Upper lobe of left lung (tissue), 6 donors: ENCODE results near the gene PLEKHG3. TPM values are rescaled to one million over a fixed set of nuclear protein-coding genes. Genes with fewer than 3 reads are reported as not detected.

ENCODE experiments used
- ATAC-seq, 2 donors: fragments of 200-7000 bp; cut with Tn5 transposase; one replicate each; pipeline ENCODE4 v1.9.1; 2022; ENCODE audit warnings: mild to moderate bottlenecking in 2 of 2, moderate library complexity in 2 of 2; ENCODE audit not compliant: low FRiP score in 2 of 2
- DNase-seq, 2 donors: peaks; one replicate each; pipeline ENCODE4 v3.0.0-alpha.2; 2019 to 2020
- H3K27ac ChIP-seq, 4 donors: fragments of 200-600 bp; sonication (generic); one replicate each; pipeline ENCODE4 v1.5.1; 2016 to 2019
- H3K27me3 ChIP-seq, 4 donors: fragments of 200-600 bp; sonication (generic); one replicate each; pipeline ENCODE4 v1.5.1; 2017 to 2019
- H3K36me3 ChIP-seq, 4 donors: fragments of 200-600 bp; sonication (generic); one replicate each; pipeline ENCODE4 v1.5.1; 2016 to 2019
- H3K4me1 ChIP-seq, 4 donors: fragments of 200-600 bp; sonication (generic); one replicate each; pipeline ENCODE4 v1.5.1; 2018 to 2019
- H3K4me3 ChIP-seq, 4 donors: fragments of 200-600 bp; sonication (generic); one replicate each; pipeline ENCODE4 v1.5.1; 2017 to 2019; ENCODE audit warnings: mild to moderate bottlenecking in 2 of 4, moderate library complexity in 1 of 4
- H3K9me3 ChIP-seq, 4 donors: fragments of 200-600 bp; sonication (generic); one replicate each; pipeline ENCODE4 v1.5.1; 2018 to 2019
- EP300 ChIP-seq, 4 donors: sonication (generic); formaldehyde crosslinking; IDR thresholded peaks; one replicate each; pipeline ENCODE4 v1.5.1; 2017; ENCODE audit warnings: antibody characterized with exemption in 4 of 4, control low read depth in 2 of 4
- POLR2A ChIP-seq, 4 donors: fragments of 450-650 bp; IDR thresholded peaks; one replicate each; pipeline ENCODE4 v1.5.1; 2016 to 2017; ENCODE audit warnings: antibody characterized with exemption in 4 of 4, mild to moderate bottlenecking in 2 of 4
- POLR2AphosphoS5 ChIP-seq, 2 donors: sonication (generic); formaldehyde crosslinking; IDR thresholded peaks; one replicate each; pipeline ENCODE4 v1.5.1; 2017; ENCODE audit warnings: antibody characterized with exemption in 2 of 2
- WGBS, 2 donors: methylation state at CpG; one replicate each; pipeline ENCODE4 v1.1.5; 2017 to 2018; 5-methylcytosine and 5-hydroxymethylcytosine counted together
- total RNA-seq, 6 donors: library from RNA; depleted of rRNA in 4 of 6; stranded (reverse); fragments of >200 nt in 4 of 6; gene quantifications; one replicate each; pipeline versions ENCODE4 v1.1.0 to v1.2.1, GENCODE V29; 2016 to 2021
- TF ChIP-seq, protein P1 (sequence below), 6 experiments: fragments of 450-650 bp in 4 of 6; fragments of 200-600 bp in 2 of 6; sonication (generic) in 2 of 6; IDR thresholded peaks; one replicate each; pipeline ENCODE4 v1.5.1; 2016 to 2019; ENCODE audit warnings: antibody characterized with exemption in 6 of 6
- donor health status: DM: no; HTN: no; CAD: no; lungs with moderate emphysema.
- donor health status: DM: no; HTN: yes; CAD: no; lungs with severe emphysema.

The PLEKHG3 gene
- total RNA-seq, 6 donors from 2014 or later, result 12.8 to 49.2 (median 34.8) TPM

DNA sequence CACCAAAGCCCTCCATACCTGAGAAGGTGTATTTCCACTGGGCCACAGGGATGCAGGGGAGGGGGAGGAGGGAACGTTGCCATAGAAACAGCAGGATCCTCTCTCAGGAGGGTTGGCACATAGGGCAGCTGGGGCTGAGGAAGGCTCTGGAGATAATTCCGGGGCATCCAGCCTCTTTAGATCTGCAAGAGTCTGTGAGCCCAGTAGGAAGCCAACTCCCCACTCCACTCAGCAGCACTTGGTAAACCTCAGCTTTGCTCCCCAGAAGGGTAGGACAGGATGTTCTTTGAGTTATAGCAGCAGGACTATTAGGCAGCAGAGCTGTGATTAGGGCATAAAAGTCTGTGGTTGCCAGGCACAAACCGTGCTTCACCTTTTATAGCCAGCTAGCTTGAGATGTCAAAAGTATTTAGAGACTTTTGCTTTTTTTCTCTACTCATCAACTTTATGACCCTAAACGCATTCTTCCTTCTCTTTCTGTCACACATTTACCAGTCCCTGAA, 7.8 kb upstream of the PLEKHG3 start:
- DNase-seq (peak in 1 of 2 donors; percentile 41), ATAC-seq (no peak)
- Histone ChIP-seq H3K36me3 (no peaks in the 10 kb centered on the region), H3K9me3 (no peaks in the 10 kb centered on the region), H3K27me3 (no peaks in the 10 kb centered on the region), H3K4me3 (no peak overlapping the region), H3K27ac (no peak overlapping the region), H3K4me1 (peaks cover 0 to 27% (median 19%) of the 10 kb centered on the region in 4 donors)
- TF ChIP-seq, protein P1, sequence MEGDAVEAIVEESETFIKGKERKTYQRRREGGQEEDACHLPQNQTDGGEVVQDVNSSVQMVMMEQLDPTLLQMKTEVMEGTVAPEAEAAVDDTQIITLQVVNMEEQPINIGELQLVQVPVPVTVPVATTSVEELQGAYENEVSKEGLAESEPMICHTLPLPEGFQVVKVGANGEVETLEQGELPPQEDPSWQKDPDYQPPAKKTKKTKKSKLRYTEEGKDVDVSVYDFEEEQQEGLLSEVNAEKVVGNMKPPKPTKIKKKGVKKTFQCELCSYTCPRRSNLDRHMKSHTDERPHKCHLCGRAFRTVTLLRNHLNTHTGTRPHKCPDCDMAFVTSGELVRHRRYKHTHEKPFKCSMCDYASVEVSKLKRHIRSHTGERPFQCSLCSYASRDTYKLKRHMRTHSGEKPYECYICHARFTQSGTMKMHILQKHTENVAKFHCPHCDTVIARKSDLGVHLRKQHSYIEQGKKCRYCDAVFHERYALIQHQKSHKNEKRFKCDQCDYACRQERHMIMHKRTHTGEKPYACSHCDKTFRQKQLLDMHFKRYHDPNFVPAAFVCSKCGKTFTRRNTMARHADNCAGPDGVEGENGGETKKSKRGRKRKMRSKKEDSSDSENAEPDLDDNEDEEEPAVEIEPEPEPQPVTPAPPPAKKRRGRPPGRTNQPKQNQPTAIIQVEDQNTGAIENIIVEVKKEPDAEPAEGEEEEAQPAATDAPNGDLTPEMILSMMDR (IDR thresholded peaks at IDR 0.05), result no peak
- TF ChIP-seq POLR2AphosphoS5 (IDR thresholded peaks at IDR 0.05), result peak in 1 of 2 donors; percentile 12
- 51 to 66% methylated on average over 3 to 4 of the region's 4 CpGs for WGBS, 2 donors

DNA sequence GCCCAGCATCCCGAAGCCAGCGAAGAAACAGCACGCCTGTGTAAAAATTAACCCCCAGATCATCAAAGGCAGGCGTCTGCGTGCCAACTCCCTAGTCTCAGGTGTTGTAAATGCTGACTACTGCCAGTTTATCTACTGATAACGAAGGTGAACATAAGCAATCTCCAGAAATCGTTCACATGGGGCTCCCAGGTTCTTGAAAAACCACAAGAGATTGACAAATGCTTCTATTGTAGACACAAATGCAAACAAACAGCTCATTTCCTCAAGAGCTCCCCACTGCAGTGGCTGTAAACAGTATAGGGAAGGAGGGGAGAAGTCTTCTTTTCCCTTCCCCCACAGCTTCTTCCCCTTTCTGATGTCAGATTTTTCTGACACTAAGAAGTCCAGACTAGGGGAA, 5.3 kb upstream of the PLEKHG3 start:
- no peaks in the 10 kb centered on the region for H3K27me3 ChIP-seq
- 26% methylated on average over 7 of the region's 7 CpGs for WGBS, 2 donors
- H3K4me3 ChIP-seq, result no peak overlapping the region
- TF ChIP-seq, protein P1 (IDR thresholded peaks at IDR 0.05), result no peak
- TF ChIP-seq EP300 (IDR thresholded peaks at IDR 0.05) (peak in 1 of 4 donors; percentile 41), POLR2AphosphoS5 (IDR thresholded peaks at IDR 0.05) (peak in 1 of 2 donors; percentile 22), POLR2A (IDR thresholded peaks at IDR 0.05) (no peak)
- H3K9me3 ChIP-seq, result no peaks in the 10 kb centered on the region
- peak overlapping the region in 2 of 4 donors; percentile 54 to 79 for H3K27ac ChIP-seq
- peaks cover 6 to 42% (median 33%) of the 10 kb centered on the region in 4 donors for H3K4me1 ChIP-seq
- peak; percentile 72 to 75 for ATAC-seq
- no peaks in the 10 kb centered on the region for H3K36me3 ChIP-seq
- DNase-seq, result peak in 1 of 2 donors; percentile 54

DNA sequence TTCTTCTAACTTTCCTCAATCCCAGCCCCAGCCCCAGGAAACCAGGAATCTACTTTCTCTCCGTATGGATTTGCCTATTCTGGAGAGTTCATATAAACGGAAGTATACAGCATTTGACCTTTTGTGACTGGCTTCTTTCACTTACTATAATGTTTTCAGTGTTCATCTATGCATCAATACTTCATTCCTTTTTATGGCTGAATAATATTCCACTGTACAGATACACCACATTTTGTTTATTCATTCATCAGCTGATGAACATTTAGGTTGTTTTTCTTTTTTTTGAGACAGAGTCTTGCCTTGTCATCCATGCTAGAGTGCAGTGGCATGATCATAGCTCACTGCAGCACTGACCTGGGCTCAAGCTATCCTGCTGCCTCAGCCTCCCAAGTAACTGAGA, 3.9 kb upstream of the PLEKHG3 start:
- H3K4me1 ChIP-seq, result peaks cover 16 to 56% (median 46%) of the 10 kb centered on the region in 4 donors
- no peak overlapping the region for H3K4me3 ChIP-seq
- 76 to 81% methylated on average over 2 of the region's 2 CpGs for WGBS, 2 donors
- TF ChIP-seq, protein P1 (IDR thresholded peaks at IDR 0.05), result no peak
- TF ChIP-seq POLR2A (IDR thresholded peaks at IDR 0.05) (no peak), POLR2AphosphoS5 (IDR thresholded peaks at IDR 0.05) (no peak), EP300 (IDR thresholded peaks at IDR 0.05) (no peak)
- no peaks in the 10 kb centered on the region for H3K36me3 ChIP-seq
- H3K9me3 ChIP-seq, result no peaks in the 10 kb centered on the region
- H3K27ac ChIP-seq, result no peak overlapping the region
- no peak for DNase-seq
- H3K27me3 ChIP-seq, result no peaks in the 10 kb centered on the region
- no peak for ATAC-seq

DNA sequence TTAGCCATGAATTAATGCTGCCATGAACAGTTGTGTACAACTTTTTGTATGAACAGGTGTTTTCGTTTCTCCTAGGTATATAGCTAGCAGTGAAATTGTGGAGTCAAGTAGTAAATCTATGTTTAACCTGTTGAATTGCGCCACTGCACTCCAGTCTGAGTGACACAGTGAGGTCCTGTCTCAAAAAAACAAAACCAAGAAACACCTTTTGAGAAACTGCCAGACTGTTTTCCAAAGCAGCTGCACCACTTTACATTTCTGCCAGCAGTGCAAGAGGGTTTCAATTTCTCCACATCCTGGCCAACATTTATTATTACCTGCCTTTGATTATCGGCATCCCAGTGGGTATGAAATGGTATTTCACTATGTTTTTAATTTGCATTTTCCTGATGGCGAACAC, 3.3 kb upstream of the PLEKHG3 start:
- Histone ChIP-seq H3K27ac (no peak overlapping the region), H3K36me3 (no peaks in the 10 kb centered on the region), H3K9me3 (no peaks in the 10 kb centered on the region), H3K27me3 (no peaks in the 10 kb centered on the region), H3K4me3 (no peak overlapping the region), H3K4me1 (peaks cover 18 to 62% (median 52%) of the 10 kb centered on the region in 4 donors)
- TF ChIP-seq, protein P1 (IDR thresholded peaks at IDR 0.05), result no peak
- TF ChIP-seq POLR2A (IDR thresholded peaks at IDR 0.05) (no peak), EP300 (IDR thresholded peaks at IDR 0.05) (no peak), POLR2AphosphoS5 (IDR thresholded peaks at IDR 0.05) (no peak)
- peak in 1 of 2 donors; percentile 51 for DNase-seq
- no peak for ATAC-seq
- 69 to 72% methylated on average over 4 of the region's 4 CpGs for WGBS, 2 donors

DNA sequence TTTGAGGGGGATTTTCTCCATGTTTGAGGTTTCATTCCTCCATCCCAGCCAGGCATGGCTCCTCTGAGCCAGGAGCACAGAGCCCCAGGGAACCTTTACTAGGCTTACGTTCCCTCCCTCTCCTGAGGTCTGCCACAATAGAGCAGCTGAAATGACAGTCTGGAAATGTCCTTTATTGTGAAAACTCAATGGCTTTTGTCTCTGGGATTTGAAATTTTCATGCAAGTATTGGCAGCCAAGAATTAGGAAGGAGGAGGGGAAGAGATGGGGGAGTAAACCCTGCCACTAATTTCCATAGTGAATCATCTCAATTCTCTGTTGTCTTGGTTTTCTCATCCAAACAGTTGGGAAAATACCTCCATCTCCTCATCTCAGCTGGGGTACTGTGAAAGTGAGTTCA, 2.6 kb upstream of the PLEKHG3 start:
- Histone ChIP-seq H3K9me3 (no peaks in the 10 kb centered on the region), H3K27ac (no peak overlapping the region), H3K4me3 (no peak overlapping the region), H3K36me3 (no peaks in the 10 kb centered on the region), H3K4me1 (peaks cover 21 to 61% (median 56%) of the 10 kb centered on the region in 4 donors), H3K27me3 (no peaks in the 10 kb centered on the region)
- DNase-seq, result no peak
- no peak for TF ChIP-seq POLR2A (IDR thresholded peaks at IDR 0.05)
- TF ChIP-seq POLR2AphosphoS5 (IDR thresholded peaks at IDR 0.05), result no peak
- TF ChIP-seq, protein P1 (IDR thresholded peaks at IDR 0.05), result no peak
- no peak for TF ChIP-seq EP300 (IDR thresholded peaks at IDR 0.05)
- no peak for ATAC-seq
- WGBS, 2 donors, result 83 to 85% methylated on average over 1 of the region's 1 CpG
